Activated CD8-positive, alpha-beta T cell treated with anti-CD3 and anti-CD28 coated beads for 36 hours (primary cell): ENCODE data around the gene NEURL4. TPM values are rescaled to one million over a fixed set of nuclear protein-coding genes. Genes with fewer than 3 reads are reported as not detected.
A peak's percentile ranks its signal among the peaks of the same experiment; 100 is the strongest.

Experiments used
- ATAC-seq: fragments of 200-7000 bp; cut with Tn5 transposase; one replicate; pipeline ENCODE4 v1.10.0; 2021; ENCODE audit warnings: mild to moderate bottlenecking, moderate library complexity
- CTCF ChIA-PET: fragments of 350-600 bp; sonication (Branson Sonifier 250); formaldehyde crosslinking; loops from one replicate; lab custom pipeline; 2021; ENCODE audit warnings: antibody characterized with exemption; lab: Charles Lee
- POLR2A ChIA-PET: fragments of 350-600 bp; sonication (Branson Sonifier 250); formaldehyde crosslinking; loops from one replicate; lab custom pipeline; 2021; ENCODE audit warnings: antibody characterized with exemption; lab: Charles Lee
- DNase-seq: peaks from one replicate; pipeline ENCODE4 v3.0.0-alpha.2; 2020
- H3K27ac Mint-ChIP-seq: one replicate; pipeline ENCODE4 v1.8.0; 2021; ENCODE audit warnings: mild to moderate bottlenecking, mixed read lengths
- H3K27me3 Mint-ChIP-seq: one replicate; pipeline ENCODE4 v1.8.0; 2021; ENCODE audit warnings: mixed read lengths
- H3K36me3 Mint-ChIP-seq: one replicate; pipeline ENCODE4 v1.8.0; 2021; ENCODE audit warnings: low read depth, mixed read lengths
- H3K4me1 Mint-ChIP-seq: one replicate; pipeline ENCODE4 v1.8.0; 2021; ENCODE audit warnings: low read depth, mixed read lengths
- H3K4me3 Mint-ChIP-seq: one replicate; pipeline ENCODE4 v1.8.0; 2021; ENCODE audit warnings: mild to moderate bottlenecking, moderate library complexity, mixed read lengths
- H3K9me3 Mint-ChIP-seq: one replicate; pipeline ENCODE4 v1.8.0; 2021; ENCODE audit warnings: mixed read lengths
- intact Hi-C: fragments of 100-400 bp; cut with micrococcal nuclease; formaldehyde crosslinking; loops from one replicate; pipeline ENCODE4 v1.10.0; 2022
- total RNA-seq, 2 experiments: library from RNA; stranded (reverse); gene quantifications; one replicate each; pipeline ENCODE4 v1.2.3, GENCODE V29; 2021
- TF ChIP-seq, protein P1 (sequence below): fragments of 200-600 bp; IDR thresholded peaks from one replicate; pipeline ENCODE4 v1.8.0; 2022; ENCODE audit warnings: antibody characterized with exemption, mild to moderate bottlenecking

Gene NEURL4
- total RNA-seq, 2 experiments from 2014 or later, result 36.2 to 40.4 TPM

GRCh38 chr17:7357381-7357780 lies 28.2 kb upstream of the NEURL4 start:
- ATAC-seq (no peak), DNase-seq (no peak)
- Mint-ChIP-seq H3K27me3 (no peaks in the 10 kb centered on the region), H3K36me3 (peaks cover 6% of the 10 kb centered on the region), H3K4me3 (no peak overlapping the region), H3K9me3 (no peaks in the 10 kb centered on the region), H3K27ac (no peak overlapping the region), H3K4me1 (peaks cover 29% of the 10 kb centered on the region)
- CTCF ChIA-PET, result interaction anchor here (1.7 to 6.3 kb wide), 3 partner anchors 69 to 203 kb away, joined by 4 to 68 read pairs (median 24); partner anchors contain the start of genes SENP3 and TMEM102
- TF ChIP-seq, protein P1, sequence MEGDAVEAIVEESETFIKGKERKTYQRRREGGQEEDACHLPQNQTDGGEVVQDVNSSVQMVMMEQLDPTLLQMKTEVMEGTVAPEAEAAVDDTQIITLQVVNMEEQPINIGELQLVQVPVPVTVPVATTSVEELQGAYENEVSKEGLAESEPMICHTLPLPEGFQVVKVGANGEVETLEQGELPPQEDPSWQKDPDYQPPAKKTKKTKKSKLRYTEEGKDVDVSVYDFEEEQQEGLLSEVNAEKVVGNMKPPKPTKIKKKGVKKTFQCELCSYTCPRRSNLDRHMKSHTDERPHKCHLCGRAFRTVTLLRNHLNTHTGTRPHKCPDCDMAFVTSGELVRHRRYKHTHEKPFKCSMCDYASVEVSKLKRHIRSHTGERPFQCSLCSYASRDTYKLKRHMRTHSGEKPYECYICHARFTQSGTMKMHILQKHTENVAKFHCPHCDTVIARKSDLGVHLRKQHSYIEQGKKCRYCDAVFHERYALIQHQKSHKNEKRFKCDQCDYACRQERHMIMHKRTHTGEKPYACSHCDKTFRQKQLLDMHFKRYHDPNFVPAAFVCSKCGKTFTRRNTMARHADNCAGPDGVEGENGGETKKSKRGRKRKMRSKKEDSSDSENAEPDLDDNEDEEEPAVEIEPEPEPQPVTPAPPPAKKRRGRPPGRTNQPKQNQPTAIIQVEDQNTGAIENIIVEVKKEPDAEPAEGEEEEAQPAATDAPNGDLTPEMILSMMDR, result no peak
- POLR2A ChIA-PET, result no interaction called here
- intact Hi-C loops, result loop anchor here (10.0 kb wide), 2 partner anchors 127 to 207 kb away; partner anchors contain the start of genes POLR2A, SENP3 and SLC35G6

DNA sequence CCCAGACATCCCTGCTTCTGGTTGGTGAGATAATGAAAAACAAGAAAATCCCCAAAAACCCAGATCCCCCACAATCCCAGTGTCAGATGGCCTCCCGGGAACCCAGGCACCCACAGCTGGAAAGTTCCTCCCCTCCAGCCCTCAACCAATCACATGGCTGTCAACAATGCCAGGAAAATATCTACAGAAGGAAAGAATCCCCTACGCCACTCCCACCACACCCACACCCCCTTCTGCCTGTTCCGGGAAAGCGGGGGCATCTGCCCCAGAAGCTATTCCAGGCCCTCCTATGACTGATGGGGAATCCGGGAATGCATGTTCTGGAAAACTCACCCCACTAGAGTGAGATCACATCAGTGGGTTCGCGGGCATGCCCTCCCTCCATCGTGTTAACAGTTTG lies 27.6 kb upstream of the NEURL4 start:
- no peak overlapping the region for H3K27ac Mint-ChIP-seq

GRCh38 chr17:7356072-7356549 lies 27.0 kb upstream of the NEURL4 start:
- ATAC-seq, result peak; percentile 68

More for the DNA sequence above, 27.6 kb upstream of the NEURL4 start:
- Mint-ChIP-seq H3K27me3 (no peaks in the 10 kb centered on the region), H3K4me1 (peaks cover 31% of the 10 kb centered on the region), H3K36me3 (peaks cover 8% of the 10 kb centered on the region), H3K9me3 (no peaks in the 10 kb centered on the region), H3K4me3 (no peak overlapping the region)
- intact Hi-C loops, result loop anchor here (10.0 kb wide), 2 partner anchors 128 to 208 kb away; partner anchors contain the start of genes POLR2A, SENP3 and SLC35G6
- POLR2A ChIA-PET, result interaction anchor here (1.0 to 1.5 kb wide), 3 partner anchors 47 to 202 kb away, joined by 3 to 5 read pairs (median 3); partner anchors contain the start of genes POLR2A, TMEM256 and TNFSF13
- CTCF ChIA-PET, result interaction anchor here (0.8 to 6.3 kb wide), 32 partner anchors 8 to 233 kb away, joined by 3 to 68 read pairs (median 7); partner anchors contain the start of genes ACAP1, SENP3, SOX15 and TMEM102
- TF ChIP-seq, protein P1, result no peak
- DNase-seq (no peak), ATAC-seq (no peak)

DNA sequence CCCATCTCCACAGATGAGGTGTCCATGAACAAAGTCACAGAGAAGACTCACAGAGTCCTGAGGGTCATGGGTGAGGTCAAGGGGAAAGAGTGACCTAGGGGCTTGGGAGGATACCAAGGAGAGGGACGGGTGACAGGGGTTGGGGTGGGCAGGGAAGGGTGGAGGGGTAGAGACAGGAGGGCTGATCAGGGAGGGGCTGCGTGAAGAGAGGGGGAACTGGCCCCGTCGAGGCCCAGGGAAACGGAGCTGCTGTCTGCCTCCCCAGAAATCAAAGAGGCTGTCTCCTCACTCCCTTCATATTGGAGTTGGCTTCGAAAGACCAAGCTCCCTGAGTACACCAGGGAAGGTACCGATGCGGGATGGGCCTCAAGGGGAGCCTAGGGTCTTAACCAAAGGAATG lies 26.4 kb upstream of the NEURL4 start:
- TF ChIP-seq, protein P1, result no peak
- ChIA-PET POLR2A (interaction anchor here (0.6 to 1.5 kb wide), 12 partner anchors 25 to 332 kb away, joined by 3 to 7 read pairs (median 3); partner anchors contain the start of genes POLR2A, TMEM256, TNFSF13 and TNK1), CTCF (interaction anchor here (0.5 to 6.3 kb wide), 50 partner anchors 7 to 332 kb away, joined by 3 to 68 read pairs (median 6); partner anchors contain the start of genes ACAP1, GPS2, SENP3 and SOX15)
- ATAC-seq, result no peak
- Mint-ChIP-seq H3K27ac (no peak overlapping the region), H3K4me3 (no peak overlapping the region), H3K4me1 (peaks cover 34% of the 10 kb centered on the region), H3K9me3 (no peaks in the 10 kb centered on the region), H3K27me3 (no peaks in the 10 kb centered on the region), H3K36me3 (peaks cover 17% of the 10 kb centered on the region)
- intact Hi-C loops, result loop anchor here (10.0 kb wide), 2 partner anchors 129 to 209 kb away; partner anchors contain the start of genes POLR2A, SENP3 and SLC35G6
- DNase-seq, result no peak

More at GRCh38 chr17:7356072-7356549, 27.0 kb upstream of the NEURL4 start:
- TF ChIP-seq, protein P1, result peak; percentile 96
- intact Hi-C loops, result loop anchor here (10.0 kb wide), 2 partner anchors 129 to 209 kb away; partner anchors contain the start of genes POLR2A, SENP3 and SLC35G6
- H3K9me3 Mint-ChIP-seq, result no peaks in the 10 kb centered on the region
- ChIA-PET POLR2A (interaction anchor here (0.8 to 1.5 kb wide), 9 partner anchors 24 to 331 kb away, joined by 3 to 7 read pairs (median 3); partner anchors contain the start of genes POLR2A, TMEM256, TNFSF13 and TNK1), CTCF (interaction anchor here (0.5 to 6.3 kb wide), 56 partner anchors 8 to 332 kb away, joined by 3 to 68 read pairs (median 4); partner anchors contain the start of genes ACAP1, GPS2, SENP3 and SOX15)
- peaks cover 34% of the 10 kb centered on the region for H3K4me1 Mint-ChIP-seq
- no peak overlapping the region for H3K27ac Mint-ChIP-seq
- H3K4me3 Mint-ChIP-seq, result no peak overlapping the region
- no peaks in the 10 kb centered on the region for H3K27me3 Mint-ChIP-seq
- peak; percentile 92 for DNase-seq
- H3K36me3 Mint-ChIP-seq, result peaks cover 12% of the 10 kb centered on the region
